NCI-H510A (cell line): ENCODE results near the gene MSH3.
"Not testable (repeated sequence)": the region's sequence is repeated elsewhere in the genome, so short reads cannot be mapped to it uniquely, and the experiment has no call there.

ENCODE experiments used
- DNase-seq: peaks from one replicate; lab custom pipeline; 2025; lab: John Stamatoyannopoulos, UW

Gene MSH3

DNA sequence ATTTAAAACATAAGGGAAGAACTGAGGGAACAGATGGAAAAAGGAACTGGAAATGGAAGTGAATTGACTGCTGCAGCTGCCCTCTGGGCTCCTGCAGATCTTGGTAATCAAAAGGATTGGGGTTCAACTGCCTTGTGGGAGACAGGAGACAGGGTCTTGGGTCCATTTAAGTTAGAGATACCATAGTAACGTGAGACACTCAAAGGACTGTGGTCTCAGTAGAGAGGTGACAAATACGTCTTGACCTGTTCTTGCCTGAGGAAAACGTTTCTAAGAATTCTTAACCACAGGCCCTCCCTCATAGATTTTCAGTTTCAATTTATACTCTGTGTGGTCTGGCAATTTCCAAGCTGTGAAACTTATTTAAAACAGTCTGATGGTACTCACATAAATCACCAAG is 101.2 kb downstream of the MSH3 start:
- no peak for DNase-seq

DNA sequence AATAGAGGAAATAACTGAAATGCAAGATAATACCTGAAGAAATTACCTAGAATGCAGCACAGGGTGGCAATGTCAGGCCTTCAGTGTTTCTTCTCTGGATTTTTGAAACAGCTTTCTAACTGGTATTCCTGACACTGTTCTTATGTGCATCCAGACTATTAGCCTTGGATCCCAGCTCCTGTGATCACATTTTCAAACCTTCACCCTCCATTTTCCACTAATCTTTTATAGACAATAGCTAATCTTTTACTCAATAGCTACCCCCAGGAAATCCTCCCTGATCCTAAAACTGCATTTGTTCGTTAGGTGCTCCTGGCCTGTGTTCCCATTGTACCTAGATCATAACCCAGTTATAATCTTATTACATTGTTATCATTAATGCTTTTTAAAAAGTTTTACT is 101.8 kb downstream of the MSH3 start:
- DNase-seq: no peak

DNA sequence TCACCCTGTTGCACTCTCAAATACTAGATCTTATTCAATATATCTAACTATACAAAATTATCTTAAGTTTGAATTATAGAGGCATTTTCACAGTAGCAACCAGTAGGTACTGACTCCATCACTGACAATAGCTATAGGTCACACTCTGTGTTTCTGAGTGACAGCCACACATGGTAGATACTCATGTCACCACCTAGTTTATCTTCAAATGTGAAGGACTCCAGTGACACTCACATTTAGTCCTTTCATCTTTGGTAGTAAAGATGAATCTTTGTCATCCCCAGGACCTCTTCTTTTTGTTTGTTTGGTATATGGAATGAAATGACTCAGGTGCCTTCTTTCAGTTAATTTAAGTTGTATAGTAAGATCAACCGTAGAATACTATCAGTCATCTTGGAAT is 102.8 kb downstream of the MSH3 start:
- no peak for DNase-seq

DNA sequence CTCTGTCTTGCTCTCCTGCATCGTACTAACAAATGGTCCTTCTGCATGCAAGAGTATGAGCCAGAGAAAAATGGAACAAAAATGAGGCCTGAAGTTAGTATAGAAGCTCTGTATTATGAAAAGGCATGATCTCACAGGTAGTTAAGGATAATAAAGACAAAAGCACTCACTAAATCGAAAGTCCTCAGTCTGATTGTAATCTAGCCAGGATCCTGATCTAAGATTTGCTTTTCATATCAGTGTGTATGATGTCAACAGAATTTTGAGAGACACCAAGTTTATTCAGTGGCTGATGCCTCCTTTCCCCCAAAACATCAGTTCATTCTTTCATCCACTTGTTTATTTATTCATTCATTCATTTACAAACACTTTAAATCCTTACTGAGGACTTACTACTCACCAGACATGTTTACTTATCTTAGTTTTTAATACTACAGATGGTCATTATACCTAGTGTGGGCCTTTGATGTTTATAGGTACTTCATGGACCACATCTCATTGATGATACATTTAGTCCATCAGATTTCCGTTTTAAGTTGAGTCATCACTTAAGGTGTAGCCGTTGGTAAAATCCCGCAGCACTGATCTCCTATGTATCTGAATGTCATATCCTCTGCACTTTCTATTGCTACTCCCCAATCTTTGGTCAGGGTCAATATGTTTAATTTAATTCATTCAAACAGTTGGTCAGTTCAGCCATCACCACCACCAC is 105.6 kb downstream of the MSH3 start:
- DNase-seq: no peak

DNA sequence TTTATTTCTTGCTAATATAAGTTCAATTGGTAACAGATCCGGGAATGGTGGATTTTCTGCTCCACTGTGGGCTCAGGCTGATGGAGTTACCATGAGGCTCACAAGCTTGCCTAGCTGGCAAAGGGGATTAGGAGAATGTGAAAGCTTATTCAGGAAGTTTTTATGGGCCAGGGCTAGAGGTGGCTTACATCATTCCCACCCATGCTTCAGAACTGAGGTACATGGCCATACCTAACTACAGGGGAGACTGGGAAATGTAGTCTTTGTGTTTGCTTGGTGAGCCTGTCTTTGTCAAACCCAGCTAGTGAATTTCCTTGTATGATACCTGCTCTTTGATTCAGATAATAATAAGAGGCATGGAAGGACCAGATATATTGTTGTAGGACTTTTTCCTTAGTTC is 106.2 kb downstream of the MSH3 start:
- no peak for DNase-seq

DNA sequence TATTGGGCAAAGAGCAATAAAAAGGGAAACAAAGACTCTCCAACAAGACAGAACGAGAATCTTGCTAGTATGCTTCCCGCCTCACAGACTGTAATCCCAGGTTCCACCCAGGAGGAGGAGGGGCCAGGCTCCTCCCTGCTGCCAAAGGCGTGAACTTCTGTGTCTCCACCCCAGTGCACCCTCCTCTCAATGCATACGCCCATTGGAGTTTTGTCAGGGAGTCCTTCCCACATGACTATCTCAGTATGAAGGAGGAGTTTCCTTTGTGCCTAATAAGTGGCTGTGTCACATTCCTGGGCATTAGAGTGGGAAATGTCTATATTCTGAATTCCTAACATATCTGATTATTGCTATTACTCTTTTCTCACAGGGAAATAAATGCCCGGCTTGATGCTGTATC is 106.7 kb downstream of the MSH3 start:
- no peak for DNase-seq

DNA sequence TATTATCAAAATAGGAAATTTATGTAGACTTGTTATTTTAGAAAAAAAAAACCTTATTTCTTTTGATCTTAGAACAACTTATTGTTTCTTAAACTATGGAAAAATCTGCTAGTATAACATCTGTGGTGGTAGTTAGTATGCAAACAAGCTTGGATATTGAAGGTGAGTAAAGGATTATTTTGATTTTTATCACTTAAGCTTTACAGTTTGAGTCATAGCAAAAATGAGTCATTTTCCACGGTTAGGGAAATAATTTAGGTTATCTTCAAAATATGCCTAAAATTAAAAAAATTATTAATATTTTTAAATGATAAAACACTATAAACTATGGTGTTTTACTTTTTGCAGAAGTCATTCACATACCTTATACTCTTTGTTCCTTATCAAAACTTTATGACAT is 107.5 kb downstream of the MSH3 start:
- no peak for DNase-seq

DNA sequence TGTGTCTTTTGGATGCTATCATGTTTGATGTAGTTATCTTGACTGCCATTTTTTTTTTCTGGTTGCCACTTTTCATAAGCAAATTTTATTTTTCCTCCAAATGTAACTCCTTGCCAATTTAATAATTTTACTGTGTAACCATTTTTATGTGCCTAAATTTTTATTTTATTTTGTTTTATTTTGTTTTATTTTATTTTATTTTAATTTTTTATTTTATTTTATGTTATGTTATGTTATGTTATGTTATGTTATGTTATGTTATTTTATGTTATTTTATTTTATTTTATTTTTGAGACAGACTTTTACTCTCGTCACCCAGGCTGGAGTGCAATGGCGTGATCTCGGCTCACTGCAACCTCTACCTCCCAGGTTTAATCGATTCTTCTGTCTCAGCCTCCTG is 108.1 kb downstream of the MSH3 start:
- no peak for DNase-seq

DNA sequence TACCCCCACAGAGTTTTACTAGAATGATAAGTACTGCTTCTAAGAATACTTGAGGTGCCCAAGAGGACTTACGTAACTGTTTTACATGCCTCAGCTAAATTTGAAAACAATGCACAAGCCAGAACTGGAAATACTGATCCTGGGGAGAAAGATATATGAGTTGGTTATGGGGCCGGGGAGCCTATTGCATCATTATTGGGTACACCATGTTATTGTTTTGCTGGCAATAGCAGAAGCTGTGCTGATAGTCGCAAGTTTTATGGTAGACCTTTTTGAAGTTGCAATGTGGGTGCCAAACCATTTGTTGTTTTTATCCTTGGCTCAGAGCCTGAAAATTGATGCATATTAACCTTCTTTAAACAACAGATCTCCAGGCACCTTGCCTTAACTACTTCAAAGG is 108.8 kb downstream of the MSH3 start:
- no peak for DNase-seq

DNA sequence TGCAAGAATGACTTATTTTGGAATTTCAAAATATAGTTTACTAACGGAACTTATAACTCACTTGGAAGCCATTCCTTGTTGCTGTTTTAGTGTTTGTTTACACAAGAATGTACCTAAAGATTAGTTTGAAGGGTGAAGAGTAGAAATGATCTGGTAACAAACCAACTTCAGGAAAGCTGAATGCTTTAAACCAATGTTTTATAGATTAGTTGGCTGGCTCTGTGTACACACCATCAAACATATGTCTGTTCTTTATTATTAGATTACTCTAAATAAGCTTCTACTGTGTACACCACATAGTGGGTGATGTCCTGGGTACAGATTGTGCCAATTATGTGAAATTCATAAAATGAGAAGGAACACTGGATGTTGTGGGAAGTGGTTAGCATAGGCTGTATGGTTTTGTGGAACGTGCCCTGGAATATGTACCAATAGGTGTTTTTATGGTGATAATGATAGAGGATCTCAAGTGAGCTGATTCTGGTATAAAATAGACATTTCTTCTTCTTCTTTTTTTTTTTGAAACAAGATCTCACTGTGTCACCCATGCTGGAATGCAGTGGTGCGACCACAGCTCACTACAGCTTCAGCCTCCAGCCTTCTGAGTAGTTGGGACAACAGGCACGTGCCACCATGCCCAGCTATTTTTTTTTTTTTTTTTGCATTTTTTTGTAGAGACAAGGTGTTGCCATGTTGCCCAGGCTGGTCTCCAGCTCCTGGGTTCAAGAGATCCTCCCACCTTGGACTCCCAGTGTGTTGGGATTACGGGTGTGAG is 109.6 kb downstream of the MSH3 start:
- no peak for DNase-seq

DNA sequence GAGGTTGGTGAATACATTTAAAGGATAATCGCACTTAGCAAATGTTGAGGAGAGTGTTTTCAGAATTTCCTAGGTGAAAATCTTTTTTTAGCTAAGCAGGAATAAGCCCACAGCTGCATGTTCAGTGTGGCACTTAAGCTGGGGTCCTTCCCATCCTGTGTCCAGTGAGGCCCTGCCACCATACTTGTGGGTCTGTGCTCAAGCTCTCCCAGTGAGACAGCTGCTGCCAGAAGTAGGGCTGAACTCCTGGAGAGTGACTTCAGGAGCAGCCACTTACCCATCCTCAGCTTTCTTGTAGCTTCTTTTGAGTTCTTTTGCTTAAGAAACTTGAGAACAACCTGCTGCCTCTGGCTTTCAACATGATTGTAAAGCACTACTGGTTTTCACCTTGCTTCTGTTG is 110.3 kb downstream of the MSH3 start:
- no peak for DNase-seq

DNA sequence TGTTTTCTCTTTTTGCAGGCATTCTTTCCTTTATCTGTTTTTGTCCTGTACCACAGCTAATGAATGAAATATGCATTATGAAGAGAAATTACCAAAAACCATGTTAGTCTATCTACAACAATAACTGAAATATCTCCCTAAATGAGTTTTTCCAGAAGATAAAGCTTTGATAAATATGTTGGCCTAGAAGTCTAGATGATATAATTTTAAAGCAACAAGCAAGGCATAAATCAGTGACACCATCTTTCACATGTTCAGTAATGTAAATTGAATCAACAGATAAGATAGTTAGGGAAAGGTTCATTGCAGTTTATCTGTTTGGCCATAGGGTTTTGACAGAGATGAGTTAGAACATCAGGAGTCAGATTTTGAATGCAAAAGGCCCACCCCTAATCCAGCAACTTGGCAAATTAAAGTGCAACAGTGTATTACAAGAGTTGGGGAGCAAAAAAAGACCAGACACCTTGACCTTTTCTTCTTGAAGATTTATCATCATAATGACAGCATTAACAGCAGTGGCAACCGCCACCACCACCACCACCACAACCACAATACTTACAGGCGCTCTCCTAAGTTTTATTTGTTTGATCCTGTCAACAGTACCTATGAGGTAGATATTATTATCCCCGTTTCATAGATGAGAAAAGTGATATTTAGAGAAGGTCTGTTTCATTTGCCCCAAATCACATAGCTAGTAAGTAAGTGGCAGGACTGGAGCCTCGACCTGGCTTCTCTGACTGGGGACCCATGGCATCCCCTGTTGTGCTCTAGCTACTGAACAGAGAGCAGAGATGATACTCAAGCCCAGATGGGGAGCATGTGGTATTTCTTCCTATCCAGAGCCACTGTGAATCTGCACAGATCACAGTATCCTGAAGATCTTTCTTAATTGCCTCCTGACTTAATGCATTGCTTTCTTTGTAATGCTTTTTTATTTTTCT is 123.2 kb downstream of the MSH3 start:
- no peak for DNase-seq

DNA sequence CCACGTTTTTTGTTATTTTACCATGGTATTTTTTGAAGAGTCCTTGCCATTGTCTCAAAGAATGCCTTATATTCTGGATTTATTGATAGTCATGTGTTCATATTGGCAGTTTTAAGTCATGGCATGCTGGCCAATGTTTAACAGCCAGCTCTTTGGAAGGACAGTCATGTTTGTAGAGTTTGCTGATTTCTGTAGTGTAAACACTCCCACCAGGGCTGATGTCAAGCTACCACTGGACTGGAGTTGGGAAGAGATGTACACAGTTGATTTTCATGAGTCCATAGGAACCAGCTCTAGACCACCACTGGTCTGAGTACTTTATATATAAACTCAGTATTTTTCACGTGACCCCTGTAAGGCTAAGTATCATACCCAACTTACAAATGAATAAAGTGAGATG is 125.6 kb downstream of the MSH3 start:
- no peak for DNase-seq

DNA sequence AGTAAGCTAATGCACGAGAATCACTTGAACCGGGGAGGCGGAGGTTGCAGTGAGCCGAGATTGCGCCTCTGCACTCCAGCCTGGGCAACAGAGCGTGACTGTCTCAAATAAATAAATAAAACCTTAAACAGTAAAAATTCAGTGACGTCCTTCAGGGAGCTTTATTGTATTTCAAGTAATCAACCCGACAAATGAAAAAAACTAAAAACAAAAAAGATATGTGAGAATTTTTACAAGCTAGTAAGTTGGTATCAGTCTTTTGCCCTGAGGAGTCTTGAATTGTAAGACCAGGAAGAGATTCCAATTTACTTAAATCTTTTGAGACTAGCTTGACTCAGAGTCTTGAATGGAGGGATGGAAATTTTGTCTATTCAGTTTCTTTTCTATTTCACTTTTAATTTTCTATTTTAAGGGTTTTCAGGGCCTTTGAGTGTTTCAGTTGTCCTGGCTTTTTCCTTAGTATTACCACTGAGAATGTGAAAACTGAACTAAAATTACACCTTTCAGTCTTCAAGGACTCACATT is 126.4 kb downstream of the MSH3 start:
- DNase-seq: no peak

DNA sequence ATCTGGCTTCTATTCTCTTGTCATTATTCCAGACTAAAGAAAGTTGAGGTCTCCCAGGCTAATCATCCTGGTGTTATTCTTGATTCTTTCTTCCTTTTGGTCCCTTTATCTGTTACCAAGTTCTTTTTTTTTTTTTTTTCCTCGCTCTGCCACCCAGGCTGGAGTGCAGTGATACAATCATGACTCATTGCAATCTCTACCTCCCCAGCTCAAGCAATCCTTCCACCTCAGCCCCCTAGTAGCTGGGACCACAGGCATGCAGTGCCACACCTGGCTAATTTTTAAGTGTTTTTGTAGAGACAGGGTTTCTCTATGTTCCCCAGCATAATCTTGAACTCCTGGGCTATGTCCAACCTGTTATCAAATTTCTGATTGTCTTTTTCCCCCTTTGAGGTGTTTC is 126.9 kb downstream of the MSH3 start:
- no peak for DNase-seq

DNA sequence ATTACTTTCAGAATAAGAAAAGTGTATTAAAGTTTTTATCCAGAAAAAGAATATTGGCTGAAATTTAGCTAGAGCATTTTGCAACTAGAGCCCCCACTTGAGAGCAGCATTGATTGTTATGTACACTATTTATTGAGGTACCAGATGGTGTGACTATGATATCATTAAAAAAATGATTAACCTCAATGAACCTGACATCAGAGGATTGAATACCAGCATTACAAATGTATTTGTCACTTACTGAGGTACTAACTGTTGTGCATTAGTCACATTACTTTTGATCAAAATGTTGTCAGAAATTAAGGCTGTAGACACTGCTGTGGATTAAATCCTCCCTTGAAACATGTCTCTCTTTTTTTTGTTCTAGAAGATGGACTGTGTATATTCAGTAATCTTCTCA is 128.2 kb downstream of the MSH3 start:
- no peak for DNase-seq

DNA sequence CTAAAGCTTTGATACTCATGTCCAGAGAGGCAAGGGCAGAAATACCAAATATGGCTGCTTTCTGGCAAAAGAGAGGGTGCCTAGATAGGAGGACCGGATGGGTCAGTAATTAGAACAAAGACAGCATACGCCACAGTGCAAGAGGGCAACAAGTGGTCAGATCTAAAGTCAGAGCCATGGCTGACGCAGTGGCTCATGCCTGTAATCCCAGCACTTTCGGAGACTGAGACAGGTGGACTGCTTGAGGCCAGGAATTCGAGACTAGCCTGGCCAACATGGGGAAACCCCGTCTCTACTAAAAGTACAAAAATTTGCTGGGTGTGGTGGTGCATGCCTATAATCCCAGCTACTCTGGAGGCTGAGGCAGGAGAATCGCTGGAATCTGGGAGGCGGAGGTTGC is 129.3 kb downstream of the MSH3 start:
- DNase-seq: not testable (repeated sequence)

DNA sequence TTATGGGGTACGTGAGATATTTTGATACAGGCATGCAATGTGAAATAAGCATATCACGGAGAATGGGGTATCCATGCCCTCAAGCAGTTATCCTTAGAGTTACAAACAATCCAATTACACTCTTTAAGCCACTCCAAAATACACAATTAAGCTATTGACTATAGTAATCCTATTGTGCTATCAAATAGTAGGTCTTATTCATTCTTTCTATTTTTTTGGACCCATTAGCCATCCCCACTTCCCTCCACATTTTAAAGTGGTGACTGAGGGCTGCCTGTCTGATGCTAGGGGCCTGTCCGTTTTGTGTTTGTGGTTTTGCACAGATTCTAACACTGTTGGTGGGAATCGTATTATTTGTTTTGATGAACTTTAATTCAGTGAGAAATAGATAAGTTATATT is 130.0 kb downstream of the MSH3 start:
- DNase-seq: no peak

DNA sequence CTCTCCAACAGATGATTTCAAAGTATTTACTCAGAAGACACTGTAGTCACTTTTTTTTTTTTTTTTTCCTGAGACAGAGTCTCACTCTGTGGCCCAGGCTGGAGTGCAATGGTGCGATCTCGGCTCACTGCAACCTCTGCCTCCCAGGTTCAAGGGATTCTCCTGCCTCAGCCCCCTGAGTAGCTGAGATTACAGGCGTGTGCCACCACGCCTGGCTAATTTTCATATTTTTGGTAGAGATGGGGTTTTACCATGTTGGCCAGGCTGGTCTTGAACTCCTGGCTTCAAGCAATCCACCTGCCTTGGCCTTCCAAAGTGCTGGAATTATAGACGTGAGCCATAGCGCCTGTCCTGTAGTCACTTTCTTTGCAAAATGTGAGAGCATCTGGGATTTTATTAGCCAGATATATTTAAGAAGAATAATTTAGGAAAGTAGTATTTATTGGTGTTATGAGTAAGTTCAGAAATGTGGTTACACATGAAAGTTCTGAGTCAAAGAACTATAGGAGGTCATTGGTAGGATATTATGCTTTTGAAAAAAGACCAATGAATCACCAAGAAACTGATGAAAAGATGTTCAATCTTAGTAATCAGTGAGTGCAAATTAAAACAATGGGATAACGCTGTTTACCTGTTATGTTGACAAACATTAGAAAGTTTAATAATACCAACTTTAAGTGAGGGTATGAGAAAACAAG is 135.0 kb downstream of the MSH3 start:
- DNase-seq: not testable (repeated sequence)

DNA sequence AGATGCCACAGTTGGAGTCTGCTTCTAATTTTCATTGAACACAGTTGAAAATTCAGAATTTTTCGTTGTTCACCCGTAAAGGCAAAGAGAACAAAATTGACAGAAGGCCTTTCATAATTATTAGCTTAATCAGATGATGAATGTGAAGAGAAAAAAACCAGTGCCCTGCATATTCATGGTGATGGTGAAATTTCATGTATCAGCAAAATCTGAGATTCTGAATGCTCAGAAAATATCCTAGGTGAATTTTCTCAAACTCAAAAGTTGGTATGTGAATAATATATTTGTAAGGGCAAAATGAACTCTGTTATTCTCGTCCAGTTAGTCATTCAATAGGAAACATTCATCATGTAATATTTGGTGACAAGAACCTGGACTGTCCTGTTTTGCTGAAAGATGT is 136.2 kb downstream of the MSH3 start:
- DNase-seq: no peak

DNA sequence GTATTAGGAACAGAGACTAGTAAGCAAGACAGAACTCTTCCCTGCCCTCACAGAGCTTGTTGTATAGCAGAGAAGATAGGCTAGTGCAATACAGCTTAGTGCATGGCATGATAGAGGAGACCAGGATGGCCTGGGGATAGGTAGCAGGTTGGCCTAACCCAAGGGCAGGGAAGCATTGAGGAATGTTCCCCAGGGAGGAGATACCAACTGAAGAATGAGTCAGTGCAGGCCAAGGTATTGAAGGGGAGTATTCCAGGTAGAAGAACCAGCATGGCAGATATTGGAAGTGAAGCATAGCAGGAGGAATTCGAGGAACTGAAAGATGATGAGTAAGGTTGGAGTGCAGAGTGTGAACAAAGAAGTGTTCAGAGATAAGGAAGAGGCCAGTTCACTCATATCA is 138.9 kb downstream of the MSH3 start:
- no peak for DNase-seq

DNA sequence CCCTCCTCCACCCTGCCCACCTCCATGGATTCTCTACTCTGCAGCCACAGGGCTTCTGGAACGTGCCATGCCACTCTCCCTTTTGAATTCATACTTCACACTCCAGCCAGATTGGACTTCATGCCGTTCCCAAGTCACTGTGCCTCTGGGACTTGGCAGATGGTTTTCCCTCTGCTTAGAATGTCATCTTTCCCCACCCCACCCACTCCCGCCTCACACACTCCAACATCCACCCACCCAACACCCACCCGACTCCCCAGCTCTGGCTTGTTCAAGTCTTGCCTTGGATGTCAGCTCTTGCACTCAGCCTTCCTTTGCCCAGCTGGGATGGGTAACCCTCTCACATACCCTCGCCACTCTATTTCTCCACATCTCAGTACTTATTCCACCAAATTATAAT is 142.4 kb downstream of the MSH3 start:
- no peak for DNase-seq
